OCI-LY7 (cell line): ENCODE measurements around the gene H1-8. TPM values are rescaled to one million over a fixed set of nuclear protein-coding genes. Genes with fewer than 3 reads are reported as not detected.

ENCODE experiments used
- BruUV-seq: library from RNA; stranded (reverse); fragments of 400-500 nt; replicated peaks from 2 replicates; lab custom pipeline; 2021; lab: Mats Ljungman, UMichigan
- CTCF ChIA-PET: fragments of 300-600 bp; sonication (Branson Sonifier 250); formaldehyde crosslinking; loops from one replicate; lab custom pipeline; 2022; ENCODE audit warnings: antibody characterized with exemption; ENCODE audit not compliant: unreplicated experiment; lab: Charles Lee
- POLR2A ChIA-PET: fragments of 300-600 bp; sonication (Branson Sonifier 250); formaldehyde crosslinking; loops from one replicate; lab custom pipeline; 2022; ENCODE audit warnings: antibody characterized with exemption; lab: Charles Lee
- DNase-seq: peaks from one replicate; pipeline ENCODE4 v3.0.0-alpha.2; 2015; ENCODE audit warnings: low spot score
- H2AFZ ChIP-seq: fragments of 200-600 bp; sonication (generic), shearing (Covaris generic); 2 replicates; pipeline ENCODE4 v1.6.1; 2014; ENCODE audit warnings: mild to moderate bottlenecking, antibody characterized with exemption, low read length, moderate library complexity
- H3K27ac ChIP-seq: fragments of 200-600 bp; sonication (generic); 2 replicates; pipeline ENCODE4 v1.5.1; 2014; ENCODE audit warnings: mixed run types, low read depth, mild to moderate bottlenecking, moderate library complexity, low read length, inconsistent platforms; ENCODE audit not compliant: poor library complexity, severe bottlenecking
- H3K36me3 ChIP-seq: fragments of 200-600 bp; sonication (generic); 2 replicates; pipeline ENCODE4 v1.6.1; 2014; ENCODE audit warnings: mild to moderate bottlenecking, antibody characterized with exemption, low read length, moderate library complexity, mixed read lengths; ENCODE audit not compliant: insufficient read depth
- H3K4me1 ChIP-seq: fragments of 200-600 bp; sonication (generic); 2 replicates; pipeline ENCODE4 v1.5.1; 2014; ENCODE audit warnings: mild to moderate bottlenecking, low read length; ENCODE audit not compliant: insufficient read depth, poor library complexity, severe bottlenecking
- H3K4me2 ChIP-seq: fragments of 200-600 bp; sonication (generic); 2 replicates; pipeline ENCODE4 v1.6.1; 2014; ENCODE audit warnings: mild to moderate bottlenecking, low read length
- H3K4me3 ChIP-seq: fragments of 200-600 bp; sonication (generic); 2 replicates; pipeline ENCODE4 v1.5.1; 2014; ENCODE audit warnings: mild to moderate bottlenecking, low read depth, low read length; ENCODE audit not compliant: poor library complexity, severe bottlenecking
- H3K79me2 ChIP-seq: fragments of 200-600 bp; sonication (generic); 2 replicates; pipeline ENCODE4 v1.6.1; 2016; ENCODE audit warnings: low read depth, mild to moderate bottlenecking, low read length, moderate library complexity, mixed read lengths; ENCODE audit not compliant: insufficient read depth
- H3K9me2 ChIP-seq: fragments of 200-600 bp; sonication (generic); 2 replicates; pipeline ENCODE4 v1.6.1; 2016; ENCODE audit warnings: mild to moderate bottlenecking, low read length, mixed read lengths; ENCODE audit not compliant: insufficient read depth
- H3K9me3 ChIP-seq: fragments of 200-600 bp; sonication (generic); 2 replicates; pipeline ENCODE4 v1.6.1; 2014; ENCODE audit warnings: mild to moderate bottlenecking, mixed run types, low read length, mixed read lengths
- H4K20me1 ChIP-seq: fragments of 200-600 bp; sonication (generic); 2 replicates; pipeline ENCODE4 v1.6.1; 2014; ENCODE audit warnings: mild to moderate bottlenecking, antibody characterized with exemption, low read length, moderate library complexity, mixed read lengths; ENCODE audit not compliant: insufficient read depth
- EZH2phosphoT487 ChIP-seq: fragments of 200-600 bp; sonication (generic); IDR thresholded peaks from 2 replicates; pipeline ENCODE4 v1.6.1; 2018; ENCODE audit warnings: low read depth, borderline replicate concordance, mild to moderate bottlenecking, mixed run types, antibody characterized with exemption, low read length, moderate library complexity, mixed read lengths
- intact Hi-C: fragments of 100-400 bp; cut with micrococcal nuclease; formaldehyde crosslinking; loops from one replicate; pipeline ENCODE4 v1.10.0; 2022; ENCODE audit not compliant: unreplicated experiment
- total RNA-seq, 2 experiments: library from RNA; depleted of rRNA in 1 of 2; stranded (reverse); fragments of >200 nt in 1 of 2; shearing (Covaris generic) in 1 of 2; gene quantifications; 2 replicates each; pipeline ENCODE4 v1.2.3, GENCODE V29; 2014 to 2022
- TF ChIP-seq, protein P1 (sequence below): fragments of 200-600 bp; sonication (generic); conservative IDR thresholded peaks from 2 replicates; pipeline ENCODE4 v1.5.1; 2014; ENCODE audit warnings: mild to moderate bottlenecking, antibody characterized with exemption, low read length, moderate library complexity, mixed read lengths

The H1-8 gene
- total RNA-seq, 2 experiments from 2014 or later = not detected

DNA sequence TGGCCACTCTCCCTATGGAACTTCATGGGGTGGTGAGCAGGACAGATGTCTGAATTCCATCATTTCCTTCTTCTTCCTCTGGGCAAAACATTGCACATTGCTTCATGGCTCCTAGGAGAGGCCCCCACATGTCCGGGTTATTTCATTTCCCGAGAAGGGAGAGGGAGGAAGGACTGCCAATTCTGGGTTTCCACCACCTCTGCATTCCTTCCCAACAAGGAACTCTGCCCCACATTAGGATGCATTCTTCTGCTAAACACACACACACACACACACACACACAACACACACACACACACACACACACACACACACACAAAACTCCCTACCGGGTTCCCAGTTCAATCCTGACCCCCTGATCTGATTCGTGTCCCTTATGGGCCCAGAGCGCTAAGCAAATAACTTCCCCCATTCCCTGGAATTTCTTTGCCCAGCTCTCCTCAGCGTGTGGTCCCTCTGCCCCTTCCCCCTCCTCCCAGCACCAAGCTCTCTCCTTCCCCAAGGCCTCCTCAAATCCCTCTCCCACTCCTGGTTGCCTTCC is 12.7 kb upstream of the H1-8 start:
- H3K27ac ChIP-seq = no peak overlapping the region
- H2AFZ ChIP-seq = no peak overlapping the region
- DNase-seq = no peak
- intact Hi-C loops = no loop called here
- no peaks in the 10 kb centered on the region for H3K36me3 ChIP-seq
- no peaks in the 10 kb centered on the region for H3K79me2 ChIP-seq
- CTCF ChIA-PET = no interaction called here
- H3K4me1 ChIP-seq = peaks cover 12% of the 10 kb centered on the region
- POLR2A ChIA-PET = no interaction called here
- H3K9me3 ChIP-seq = no peaks in the 10 kb centered on the region
- H3K4me3 ChIP-seq = no peak overlapping the region
- BruUV-seq = no TSS peak
- TF ChIP-seq, protein P1, sequence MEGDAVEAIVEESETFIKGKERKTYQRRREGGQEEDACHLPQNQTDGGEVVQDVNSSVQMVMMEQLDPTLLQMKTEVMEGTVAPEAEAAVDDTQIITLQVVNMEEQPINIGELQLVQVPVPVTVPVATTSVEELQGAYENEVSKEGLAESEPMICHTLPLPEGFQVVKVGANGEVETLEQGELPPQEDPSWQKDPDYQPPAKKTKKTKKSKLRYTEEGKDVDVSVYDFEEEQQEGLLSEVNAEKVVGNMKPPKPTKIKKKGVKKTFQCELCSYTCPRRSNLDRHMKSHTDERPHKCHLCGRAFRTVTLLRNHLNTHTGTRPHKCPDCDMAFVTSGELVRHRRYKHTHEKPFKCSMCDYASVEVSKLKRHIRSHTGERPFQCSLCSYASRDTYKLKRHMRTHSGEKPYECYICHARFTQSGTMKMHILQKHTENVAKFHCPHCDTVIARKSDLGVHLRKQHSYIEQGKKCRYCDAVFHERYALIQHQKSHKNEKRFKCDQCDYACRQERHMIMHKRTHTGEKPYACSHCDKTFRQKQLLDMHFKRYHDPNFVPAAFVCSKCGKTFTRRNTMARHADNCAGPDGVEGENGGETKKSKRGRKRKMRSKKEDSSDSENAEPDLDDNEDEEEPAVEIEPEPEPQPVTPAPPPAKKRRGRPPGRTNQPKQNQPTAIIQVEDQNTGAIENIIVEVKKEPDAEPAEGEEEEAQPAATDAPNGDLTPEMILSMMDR = no peak
- no peak for TF ChIP-seq EZH2phosphoT487
- no peaks in the 10 kb centered on the region for H3K9me2 ChIP-seq
- no peak overlapping the region for H3K4me2 ChIP-seq
- no peaks in the 10 kb centered on the region for H4K20me1 ChIP-seq

DNA sequence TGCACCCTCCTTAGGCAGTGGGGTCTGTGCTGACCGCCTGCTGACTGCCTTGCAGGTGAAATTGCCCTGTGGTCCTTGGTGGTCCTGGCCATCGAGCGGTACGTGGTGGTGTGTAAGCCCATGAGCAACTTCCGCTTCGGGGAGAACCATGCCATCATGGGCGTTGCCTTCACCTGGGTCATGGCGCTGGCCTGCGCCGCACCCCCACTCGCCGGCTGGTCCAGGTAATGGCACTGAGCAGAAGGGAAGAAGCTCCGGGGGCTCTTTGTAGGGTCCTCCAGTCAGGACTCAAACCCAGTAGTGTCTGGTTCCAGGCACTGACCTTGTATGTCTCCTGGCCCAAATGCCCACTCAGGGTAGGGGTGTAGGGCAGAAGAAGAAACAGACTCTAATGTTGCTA is 12.2 kb upstream of the H1-8 start:
- H3K27ac ChIP-seq = no peak overlapping the region
- no peaks in the 10 kb centered on the region for H3K9me2 ChIP-seq
- DNase-seq = no peak
- H3K4me1 ChIP-seq = peaks cover 8% of the 10 kb centered on the region
- H3K79me2 ChIP-seq = no peaks in the 10 kb centered on the region
- H3K4me2 ChIP-seq = no peak overlapping the region
- CTCF ChIA-PET = no interaction called here
- intact Hi-C loops = no loop called here
- H4K20me1 ChIP-seq = no peaks in the 10 kb centered on the region
- BruUV-seq = no TSS peak
- no peaks in the 10 kb centered on the region for H3K9me3 ChIP-seq
- H3K36me3 ChIP-seq = no peaks in the 10 kb centered on the region
- TF ChIP-seq EZH2phosphoT487 = no peak
- POLR2A ChIA-PET = no interaction called here
- no peak overlapping the region for H3K4me3 ChIP-seq
- H2AFZ ChIP-seq = no peak overlapping the region

- no peaks in the 10 kb centered on the region for H4K20me1 ChIP-seq
- no peak for DNase-seq
- no peaks in the 10 kb centered on the region for H3K36me3 ChIP-seq
- H3K9me3 ChIP-seq = no peaks in the 10 kb centered on the region
- no peak overlapping the region for H3K4me2 ChIP-seq
- BruUV-seq = no TSS peak
- ChIA-PET POLR2A (no interaction called here), CTCF (no interaction called here)
- no peak overlapping the region for H3K27ac ChIP-seq
- no peaks in the 10 kb centered on the region for H3K9me2 ChIP-seq
- TF ChIP-seq EZH2phosphoT487 = no peak
- TF ChIP-seq, protein P1 = no peak
- intact Hi-C loops = no loop called here
- H3K79me2 ChIP-seq = no peaks in the 10 kb centered on the region
- no peak overlapping the region for H3K4me3 ChIP-seq
- H3K4me1 ChIP-seq = no peaks in the 10 kb centered on the region
- no peak overlapping the region for H2AFZ ChIP-seq
Observed at GRCh38 chr3:129531699-129532098, 11.3 kb upstream of the H1-8 start.
